DMS53 treated with DMSO at 0.1 percent for 48 hours (cell line): ENCODE data around the gene HIVEP2.

Experiments used
- DNase-seq: peaks from one replicate; lab custom pipeline; 2025; ENCODE audit not compliant: unreplicated experiment; lab: John Stamatoyannopoulos, UW

HIVEP2 gene

DNA sequence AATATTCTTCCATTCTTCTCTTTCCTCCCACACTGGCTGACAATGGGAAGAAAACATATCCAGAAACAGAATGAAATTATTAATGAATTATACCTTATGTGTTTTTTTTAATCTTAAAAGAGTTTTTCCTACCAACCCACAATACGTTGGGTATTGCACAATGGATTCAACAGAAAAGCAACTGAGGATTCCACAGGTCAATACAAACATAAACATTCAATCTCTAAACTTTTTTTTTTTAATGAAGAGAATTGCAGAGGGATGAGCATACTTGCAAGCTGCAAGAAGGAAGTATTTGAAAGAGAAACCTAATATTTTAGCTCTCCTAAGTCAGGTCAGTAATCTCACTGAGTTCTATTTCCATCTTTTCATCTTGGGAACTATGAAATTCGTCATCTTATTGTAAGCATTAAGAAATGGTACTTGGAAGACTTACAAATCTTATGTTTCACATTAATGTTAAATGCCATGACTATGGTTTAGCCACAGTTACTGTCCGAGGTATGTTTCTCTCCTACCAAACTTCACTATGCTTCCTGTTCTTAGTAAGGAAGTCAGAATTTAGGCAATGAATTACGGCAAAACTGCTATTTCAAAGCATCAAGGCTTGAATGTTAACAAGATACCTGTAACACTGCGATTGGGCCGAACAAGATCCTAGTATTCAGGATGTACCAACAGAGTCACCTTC lies 100.8 kb downstream of the HIVEP2 start:
- no peak for DNase-seq

DNA sequence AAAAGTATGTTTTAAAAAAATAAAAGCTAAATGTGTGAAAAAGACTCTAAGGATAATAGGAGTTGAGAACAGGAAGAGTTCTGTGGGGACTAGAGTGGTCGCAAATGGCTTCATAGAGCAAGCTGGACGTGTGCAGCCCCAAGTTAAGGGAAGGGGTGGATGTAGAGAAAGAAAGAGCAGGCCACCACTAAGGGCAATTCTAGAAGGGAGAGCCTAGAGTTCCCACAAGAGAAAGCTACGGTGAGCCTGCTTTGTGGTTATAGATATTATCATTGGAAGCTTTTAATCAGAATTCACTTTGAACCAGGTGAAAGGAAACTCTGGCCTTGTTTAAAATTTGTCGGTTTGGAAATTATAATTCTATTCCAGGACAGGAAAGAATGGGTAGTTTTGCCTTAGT lies 101.6 kb downstream of the HIVEP2 start:
- DNase-seq, result no peak

GRCh38 chr6:142842418-142843261 lies 102.3 kb downstream of the HIVEP2 start:
- DNase-seq, result no peak

GRCh38 chr6:142841915-142842314 lies 103.1 kb downstream of the HIVEP2 start:
- no peak for DNase-seq

- DNase-seq, result no peak
Measured at GRCh38 chr6:142839686-142840040, 105.3 kb downstream of the HIVEP2 start.

GRCh38 chr6:142838821-142839685 lies 105.9 kb downstream of the HIVEP2 start:
- DNase-seq, result no peak

GRCh38 chr6:142835787-142836535 lies 109.0 kb downstream of the HIVEP2 start:
- no peak for DNase-seq

DNA sequence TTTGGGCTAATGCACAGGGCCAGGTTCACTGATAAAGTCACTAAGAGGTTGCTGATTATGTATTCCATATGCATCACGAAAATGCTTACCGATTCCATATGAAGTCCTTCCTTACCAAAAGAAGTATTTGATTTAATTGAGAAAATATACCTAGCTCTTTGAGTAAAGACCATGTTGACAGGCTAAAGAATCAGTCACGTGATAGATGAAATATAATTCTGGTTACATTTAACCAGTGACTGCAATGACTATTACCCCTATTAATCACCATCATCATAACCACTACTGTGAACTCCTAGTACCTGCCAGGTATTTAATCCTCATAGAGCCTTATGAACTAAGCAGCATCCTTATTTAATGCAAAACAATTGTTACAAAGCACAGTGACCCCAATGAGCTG lies 110.1 kb downstream of the HIVEP2 start:
- DNase-seq, result no peak

DNA sequence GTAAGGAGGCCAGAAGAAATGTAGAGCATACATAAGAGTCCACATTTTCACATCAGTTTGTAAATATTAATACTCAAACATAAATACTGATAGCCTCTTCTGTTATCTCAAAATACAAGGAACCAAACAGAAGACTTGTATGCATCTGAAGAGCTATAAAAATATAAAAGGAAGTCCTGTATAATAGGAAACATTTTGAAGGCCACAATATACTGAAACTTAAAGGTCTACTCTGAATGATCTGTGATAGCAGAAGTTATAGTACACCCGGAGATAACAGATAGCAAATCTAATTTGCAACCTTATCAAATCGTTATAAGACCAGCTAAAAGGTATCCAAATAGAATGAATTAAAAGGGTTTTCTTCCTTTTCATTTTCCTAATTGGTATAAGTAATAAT lies 111.2 kb downstream of the HIVEP2 start:
- DNase-seq, result no peak

DNA sequence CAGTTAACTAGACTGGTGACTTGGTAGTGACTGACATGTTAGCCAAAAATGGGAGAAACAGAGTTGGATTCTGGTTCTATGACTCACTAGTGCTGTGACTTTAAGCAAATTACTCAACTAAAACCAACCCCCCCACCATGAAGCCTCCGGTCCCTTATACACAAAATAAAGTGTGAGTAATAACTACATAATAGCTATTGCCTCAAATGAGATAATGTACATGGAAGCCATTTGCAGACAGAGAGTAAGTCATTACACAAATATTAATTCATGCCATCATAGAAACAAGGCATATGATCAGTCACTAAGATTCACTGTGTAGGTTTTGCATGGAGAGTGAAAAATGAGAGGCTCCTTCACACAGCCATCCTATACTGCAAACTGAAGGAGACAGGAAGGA lies 111.9 kb downstream of the HIVEP2 start:
- no peak for DNase-seq

- DNase-seq, result no peak
Measured at GRCh38 chr6:142830807-142831206, 114.2 kb downstream of the HIVEP2 start.

- no peak for DNase-seq
Measured at GRCh38 chr6:142830116-142830710, 114.8 kb downstream of the HIVEP2 start.

DNA sequence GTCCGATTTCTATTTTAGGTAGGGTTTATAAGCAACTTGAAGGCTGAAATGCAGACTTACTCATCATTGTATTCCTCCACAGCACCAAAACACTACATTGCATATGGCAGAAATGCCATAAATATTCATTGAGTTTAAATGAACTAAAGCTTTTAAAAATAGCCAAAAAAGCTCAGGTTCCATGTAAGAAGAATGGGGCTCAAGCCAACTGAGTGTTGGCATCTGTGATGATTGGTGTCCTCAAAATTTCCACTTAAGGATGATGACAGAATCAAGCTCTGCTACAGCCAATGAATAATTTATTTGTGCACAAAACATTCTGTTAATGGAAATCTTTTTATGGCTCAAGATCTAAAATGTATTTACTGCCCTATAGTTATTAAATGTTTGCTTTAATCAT lies 115.4 kb downstream of the HIVEP2 start:
- DNase-seq, result no peak

DNA sequence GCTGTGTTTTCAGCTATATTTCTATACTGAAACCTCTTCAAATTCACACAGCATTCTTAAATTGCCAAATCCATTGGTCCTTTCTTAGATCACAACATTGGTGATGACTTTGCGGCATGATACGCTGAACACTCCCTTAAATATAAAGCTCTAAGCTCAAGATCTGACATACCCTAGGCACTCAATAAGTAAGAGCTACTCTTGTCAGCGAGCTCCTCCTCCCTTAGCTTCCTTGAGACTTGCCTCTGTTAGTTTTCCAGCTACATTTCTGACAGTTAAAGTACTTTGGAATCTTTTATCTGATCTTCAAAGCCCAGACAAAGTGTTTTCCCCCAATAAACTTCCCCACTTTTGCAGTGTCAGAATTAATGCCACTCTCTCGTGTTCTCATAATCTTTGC lies 117.0 kb downstream of the HIVEP2 start:
- no peak for DNase-seq

DNA sequence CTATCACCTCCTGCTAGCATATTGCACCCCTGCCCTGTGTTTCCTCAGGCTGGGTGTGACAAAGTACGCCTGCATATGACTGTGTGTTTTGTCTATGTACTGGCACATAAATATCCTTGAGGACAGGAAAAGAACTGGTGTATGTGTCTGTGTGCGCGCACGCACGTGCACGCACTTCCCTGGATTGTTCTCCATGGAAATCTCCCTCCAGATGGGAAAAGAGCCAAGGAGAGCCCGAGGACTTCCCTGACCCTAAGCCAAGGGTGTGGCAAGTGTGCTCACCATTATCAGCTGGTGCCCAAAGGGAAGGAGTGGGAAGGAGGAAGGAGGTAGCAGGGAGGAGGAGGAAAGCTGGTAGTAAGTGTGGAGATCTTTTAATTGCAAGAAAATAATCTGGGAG lies 117.6 kb downstream of the HIVEP2 start:
- no peak for DNase-seq

- DNase-seq, result no peak
Measured at GRCh38 chr6:142825760-142826159, 119.2 kb downstream of the HIVEP2 start.

DNA sequence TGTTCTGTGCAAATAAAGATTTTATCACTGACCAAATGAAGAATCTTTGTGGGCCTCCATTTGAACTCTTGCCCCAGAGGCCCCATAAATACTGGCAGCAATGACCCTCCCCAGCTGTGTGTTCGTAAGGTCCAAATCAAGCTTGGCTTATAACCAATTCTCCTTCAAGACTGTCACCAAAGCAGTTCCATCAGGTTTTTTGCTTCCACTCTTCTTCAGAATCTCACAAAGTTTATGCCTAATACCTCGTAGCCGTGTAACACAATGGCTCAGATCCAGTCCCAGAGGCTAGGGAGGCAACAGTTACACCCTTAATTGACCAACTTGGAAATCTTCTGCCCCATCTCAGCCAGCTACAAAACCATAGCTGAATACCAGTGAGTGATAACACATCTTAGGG lies 120.5 kb downstream of the HIVEP2 start:
- no peak for DNase-seq

DNA sequence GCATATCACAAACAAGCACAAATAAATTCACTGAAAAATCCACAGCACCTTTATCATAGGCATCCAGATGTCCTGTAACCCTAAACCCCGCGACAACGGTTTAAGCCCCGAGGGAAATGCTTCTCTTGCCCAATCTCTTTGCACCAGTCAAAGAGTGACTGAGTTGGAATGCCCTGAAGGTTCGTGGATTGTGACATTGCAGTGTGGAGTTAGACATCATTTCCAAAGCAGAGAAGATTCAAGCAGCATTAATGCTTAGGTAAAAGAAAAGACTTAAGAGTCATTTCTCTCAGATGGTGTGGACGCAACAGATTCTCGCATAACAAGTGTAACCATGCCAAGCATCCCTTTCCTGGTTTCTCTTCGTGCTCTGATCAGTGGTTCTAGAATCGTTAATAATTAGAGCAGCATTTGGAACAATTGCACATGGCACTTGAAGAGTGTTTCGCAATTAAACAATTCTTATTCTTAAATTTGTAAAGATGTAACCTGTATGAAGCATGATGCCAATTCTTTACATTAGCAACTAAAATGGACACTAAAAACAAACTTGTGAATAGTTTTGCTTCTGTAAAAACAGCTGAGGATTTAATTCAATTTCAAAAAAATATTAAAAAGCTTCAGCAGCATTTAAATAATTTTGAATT lies 121.6 kb downstream of the HIVEP2 start:
- no peak for DNase-seq

DNA sequence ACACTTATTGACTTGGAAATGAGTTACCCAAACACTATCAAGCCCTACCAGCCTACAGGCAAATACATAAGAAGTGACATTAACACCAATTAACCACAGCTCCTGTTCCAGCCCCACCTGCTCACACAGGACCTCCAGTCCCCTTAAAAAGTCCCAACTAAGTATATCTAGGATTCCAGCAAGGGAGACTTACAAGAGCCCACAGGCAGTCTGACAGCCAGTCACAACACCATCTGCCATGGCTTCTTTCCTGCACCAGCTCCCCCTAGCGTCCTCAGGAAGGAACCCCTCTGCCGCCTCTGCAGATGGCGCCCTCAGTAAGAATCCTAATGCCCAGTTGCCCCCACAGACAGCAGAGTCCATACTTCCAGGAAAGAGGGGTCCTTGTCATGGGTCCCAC lies 122.1 kb downstream of the HIVEP2 start:
- DNase-seq, result no peak

DNA sequence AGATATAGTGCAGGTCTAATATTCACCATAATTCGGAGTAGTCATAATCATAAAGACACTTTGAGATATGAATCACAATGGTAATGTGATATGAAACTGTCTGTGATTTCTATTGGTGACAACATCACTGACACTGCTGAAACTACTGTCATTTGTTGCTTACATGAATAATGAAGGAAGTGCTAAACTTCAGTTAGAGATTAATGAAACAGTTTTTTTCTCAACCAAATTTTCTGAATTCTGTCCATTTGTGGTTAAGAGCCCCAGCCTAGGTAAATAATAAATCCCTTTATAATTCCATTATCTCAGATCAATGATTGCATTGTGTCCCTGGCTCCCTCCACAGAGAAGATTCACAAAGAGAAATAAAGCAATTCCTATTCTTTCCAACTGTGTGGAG lies 122.6 kb downstream of the HIVEP2 start:
- no peak for DNase-seq
